Hematopoietic multipotent progenitor cell treated with erythropoietin and hydrocortisone succinate and interleukin-3 and kit ligand, for 15 days (in vitro differentiated cells): ENCODE data around the gene C6orf47.
"Not testable (repeated sequence)": the region's sequence is repeated elsewhere in the genome, so short reads cannot be mapped to it uniquely, and the experiment has no call there.

Source experiments
- DNase-seq: peaks from one replicate; pipeline ENCODE4 v3.0.0-alpha.2; 2015; ENCODE audit warnings: low spot score

C6orf47 gene, protein sequence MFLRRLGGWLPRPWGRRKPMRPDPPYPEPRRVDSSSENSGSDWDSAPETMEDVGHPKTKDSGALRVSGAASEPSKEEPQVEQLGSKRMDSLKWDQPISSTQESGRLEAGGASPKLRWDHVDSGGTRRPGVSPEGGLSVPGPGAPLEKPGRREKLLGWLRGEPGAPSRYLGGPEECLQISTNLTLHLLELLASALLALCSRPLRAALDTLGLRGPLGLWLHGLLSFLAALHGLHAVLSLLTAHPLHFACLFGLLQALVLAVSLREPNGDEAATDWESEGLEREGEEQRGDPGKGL

DNA sequence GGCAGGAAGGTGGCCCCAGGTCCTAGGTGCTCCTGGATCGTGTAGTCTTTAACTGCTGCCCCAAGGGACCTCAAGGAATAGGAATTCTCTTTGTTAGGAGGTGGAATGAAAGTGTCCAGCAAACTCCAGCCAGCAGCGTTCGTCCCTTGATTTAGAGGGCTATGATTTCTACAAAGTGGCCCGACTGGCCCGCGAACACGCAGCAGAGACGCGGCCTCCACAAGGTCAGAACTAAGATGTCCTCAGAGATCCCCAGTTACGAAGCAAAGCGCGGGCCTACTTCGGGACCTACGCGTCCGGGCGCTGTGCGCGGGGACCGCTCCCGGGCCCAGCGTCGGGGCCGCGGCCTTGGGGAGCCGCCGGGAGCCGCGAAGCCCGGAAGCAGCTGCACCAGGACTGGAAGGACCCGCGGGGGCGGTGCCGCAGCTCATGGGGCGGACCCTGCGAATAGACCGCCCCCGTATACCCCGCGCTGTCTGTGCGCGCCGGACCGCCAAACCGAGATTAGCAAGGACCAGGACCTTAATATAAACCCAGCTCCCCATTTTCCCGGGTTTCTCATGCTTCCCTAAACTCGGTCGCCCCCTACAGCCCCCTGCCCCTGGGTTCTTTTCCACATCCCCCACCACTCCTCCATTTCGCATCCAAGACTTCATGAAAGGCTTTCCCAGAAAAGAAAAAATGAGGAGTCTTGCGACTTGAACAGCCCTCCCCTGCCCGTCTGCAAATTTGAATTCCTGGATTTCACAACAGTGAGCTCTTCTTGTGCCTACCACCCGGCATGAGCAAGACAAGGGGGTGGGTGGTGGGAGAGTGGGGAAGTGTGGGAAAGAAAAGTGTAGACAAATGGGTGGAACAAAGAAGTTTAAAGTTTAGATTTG lies at the start of gene C6orf47:
TSS of gene C6orf47 (minus strand) at position 398 of the 881 bp plus-strand sequence. CDS start 831 bp downstream, outside the sequence.
- peak; percentile 80 for DNase-seq

DNA sequence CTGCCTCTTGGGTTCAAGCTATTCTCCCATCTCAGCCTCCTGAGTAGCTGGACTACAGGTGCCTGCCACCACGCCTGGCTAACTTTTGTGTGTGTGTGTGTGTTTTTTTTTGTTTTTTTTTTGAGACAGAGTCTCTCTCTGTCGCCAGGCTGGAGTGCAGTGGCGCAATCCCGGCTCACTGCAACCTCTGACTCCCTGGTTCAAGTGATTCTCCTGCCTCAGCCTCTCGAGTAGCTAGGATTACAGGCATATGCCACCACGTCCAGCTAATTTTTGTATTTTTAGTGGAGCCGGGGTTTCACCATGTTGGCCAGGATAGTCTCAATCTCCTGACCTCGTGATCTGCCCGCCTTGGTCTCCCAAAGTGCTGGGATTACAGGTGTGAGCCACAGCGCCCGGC lies 48.6 kb upstream of the C6orf47 start:
- DNase-seq = not testable (repeated sequence)

DNA sequence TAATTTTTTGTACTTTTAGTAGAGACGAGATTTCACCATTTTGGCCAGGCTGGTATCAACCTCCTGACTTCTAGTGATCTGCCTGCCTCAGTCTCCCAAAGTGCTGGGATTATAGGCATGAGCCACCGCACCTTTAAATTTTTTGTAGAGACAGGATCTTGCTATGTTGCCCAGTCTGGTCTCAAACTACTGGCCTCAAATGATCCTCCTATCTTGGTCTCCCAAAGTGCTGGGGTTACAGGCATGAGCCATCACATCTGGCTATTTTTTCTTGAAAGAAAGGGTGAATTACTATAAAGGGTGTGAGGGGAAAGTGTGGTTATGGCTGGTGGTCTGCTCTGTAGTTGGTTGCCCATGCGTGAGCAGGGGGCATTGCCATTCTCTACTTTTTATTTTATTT lies 47.6 kb upstream of the C6orf47 start:
- no peak for DNase-seq

DNA sequence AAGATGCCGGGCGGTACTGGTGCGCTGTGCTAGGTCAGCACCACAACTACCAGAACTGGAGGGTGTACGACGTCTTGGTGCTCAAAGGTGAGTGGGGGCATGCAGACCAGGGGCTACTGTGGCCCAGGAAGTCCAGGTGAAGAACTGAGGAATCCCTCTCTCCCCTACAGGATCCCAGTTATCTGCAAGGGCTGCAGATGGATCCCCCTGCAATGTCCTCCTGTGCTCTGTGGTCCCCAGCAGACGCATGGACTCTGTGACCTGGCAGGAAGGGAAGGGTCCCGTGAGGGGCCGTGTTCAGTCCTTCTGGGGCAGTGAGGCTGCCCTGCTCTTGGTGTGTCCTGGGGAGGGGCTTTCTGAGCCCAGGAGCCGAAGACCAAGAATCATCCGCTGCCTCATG lies 47.1 kb upstream of the C6orf47 start:
- no peak for DNase-seq

DNA sequence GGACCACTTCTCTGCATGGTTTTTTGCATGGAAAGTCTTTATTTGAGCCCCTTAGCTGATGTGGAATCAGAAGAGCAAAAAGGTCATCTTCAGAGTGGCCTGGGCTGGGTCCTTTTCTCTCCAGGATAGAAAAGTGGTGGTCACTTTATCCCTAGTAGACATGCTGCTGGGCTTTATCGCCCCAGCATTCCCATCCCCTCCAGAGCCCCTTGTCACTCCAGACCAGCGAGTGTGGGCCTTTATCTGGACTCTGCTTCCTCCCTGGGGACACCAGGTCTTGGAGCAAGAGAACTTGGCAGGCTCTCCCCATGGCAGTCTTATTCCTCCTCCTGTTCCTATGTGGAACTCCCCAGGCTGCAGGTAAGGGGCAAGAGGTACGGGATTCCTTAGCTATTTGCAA lies 46.0 kb upstream of the C6orf47 start, which contains the start of gene LY6G6F:
TSS of gene LY6G6F (plus strand) at position 268 of the 400 bp plus-strand sequence. CDS start at position 309, 41 bp downstream.
- DNase-seq = no peak

DNA sequence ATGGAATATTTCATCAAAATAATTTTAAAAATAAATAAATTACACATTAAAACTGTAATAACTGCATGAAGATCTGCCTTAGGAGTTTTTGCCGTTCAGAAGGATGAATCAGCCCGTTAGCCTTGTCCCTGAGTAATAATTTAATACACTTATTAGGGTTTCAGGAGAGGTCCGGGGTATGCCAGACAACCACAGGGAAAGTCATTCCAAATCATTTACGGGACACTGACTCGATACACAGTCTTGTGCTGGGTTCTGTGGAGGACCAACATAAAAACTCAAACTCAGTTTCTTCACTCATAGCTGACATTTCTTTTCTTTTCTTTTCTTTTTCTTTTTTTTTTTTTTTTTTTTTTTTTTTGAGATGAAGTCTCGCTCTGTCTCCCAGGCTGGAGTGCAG lies 45.4 kb upstream of the C6orf47 start:
- no peak for DNase-seq

DNA sequence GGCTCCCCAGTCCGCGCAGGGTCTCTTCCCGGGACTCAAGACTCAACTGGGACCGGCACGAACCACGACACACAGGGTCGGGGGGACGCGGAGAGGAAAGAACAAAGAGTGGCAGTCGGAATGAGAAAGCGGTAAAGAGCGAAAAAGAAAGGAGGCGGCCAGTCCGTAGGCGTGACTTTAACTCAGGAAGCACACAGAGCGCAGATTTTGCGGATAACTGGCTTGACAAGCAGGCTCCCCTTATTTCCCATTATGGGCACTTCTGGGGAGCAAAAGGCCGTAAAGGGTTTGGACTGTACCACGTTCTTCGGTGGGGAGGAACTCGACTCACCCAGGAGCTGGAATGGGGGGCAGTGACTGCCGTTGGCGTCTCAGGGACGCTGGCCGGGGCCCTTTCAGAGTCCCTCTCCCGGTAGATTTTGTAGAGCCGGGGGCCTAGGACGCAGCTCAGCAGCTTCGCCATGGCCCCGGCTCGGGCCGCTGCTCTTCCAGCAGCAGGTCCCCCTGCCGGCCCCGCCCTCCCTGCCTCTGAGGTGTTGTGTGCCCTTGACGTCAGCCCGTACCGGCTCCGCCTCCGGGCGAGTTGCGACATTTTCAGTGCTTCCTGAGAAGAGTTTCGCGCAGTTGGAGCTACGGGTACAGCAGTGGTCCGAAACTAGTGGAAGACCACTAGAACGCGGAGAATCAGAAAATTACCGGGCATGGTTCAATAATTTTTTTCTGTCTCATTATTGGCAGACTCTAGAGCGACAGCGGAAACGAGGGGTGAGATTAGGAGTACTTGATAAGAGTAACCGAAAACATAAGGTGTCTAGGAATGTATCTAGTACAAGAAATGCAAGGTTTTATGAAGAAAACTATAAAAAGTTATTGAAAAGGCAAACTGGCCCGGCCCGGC lies 42.5 kb upstream of the C6orf47 start, which contains the start of gene ABHD16A:
TSS of gene ABHD16A (minus strand) at position 506 of the 898 bp plus-strand sequence. CDS start at position 463, 43 bp downstream.
- peak; percentile 98 for DNase-seq

DNA sequence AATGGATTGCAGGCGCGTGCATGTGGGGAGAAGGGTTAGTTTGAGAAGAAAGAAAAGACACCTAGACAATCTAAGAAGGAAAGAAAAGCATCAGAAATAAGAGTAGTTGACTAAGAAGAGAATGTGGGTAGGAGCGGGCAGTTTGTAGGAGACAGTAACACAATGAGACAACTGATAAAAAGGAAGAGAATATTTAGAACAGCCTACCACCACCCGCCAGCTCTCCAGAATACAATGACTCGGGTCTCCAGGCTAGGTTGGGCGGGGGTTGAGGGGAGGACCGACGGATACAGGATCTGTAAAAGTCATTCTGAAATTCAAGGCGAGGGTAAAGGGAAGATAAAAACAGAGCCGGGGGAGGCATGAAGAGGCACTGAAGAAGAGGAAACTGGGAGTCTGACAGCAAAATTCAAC lies 41.8 kb upstream of the C6orf47 start:
- DNase-seq = no peak

DNA sequence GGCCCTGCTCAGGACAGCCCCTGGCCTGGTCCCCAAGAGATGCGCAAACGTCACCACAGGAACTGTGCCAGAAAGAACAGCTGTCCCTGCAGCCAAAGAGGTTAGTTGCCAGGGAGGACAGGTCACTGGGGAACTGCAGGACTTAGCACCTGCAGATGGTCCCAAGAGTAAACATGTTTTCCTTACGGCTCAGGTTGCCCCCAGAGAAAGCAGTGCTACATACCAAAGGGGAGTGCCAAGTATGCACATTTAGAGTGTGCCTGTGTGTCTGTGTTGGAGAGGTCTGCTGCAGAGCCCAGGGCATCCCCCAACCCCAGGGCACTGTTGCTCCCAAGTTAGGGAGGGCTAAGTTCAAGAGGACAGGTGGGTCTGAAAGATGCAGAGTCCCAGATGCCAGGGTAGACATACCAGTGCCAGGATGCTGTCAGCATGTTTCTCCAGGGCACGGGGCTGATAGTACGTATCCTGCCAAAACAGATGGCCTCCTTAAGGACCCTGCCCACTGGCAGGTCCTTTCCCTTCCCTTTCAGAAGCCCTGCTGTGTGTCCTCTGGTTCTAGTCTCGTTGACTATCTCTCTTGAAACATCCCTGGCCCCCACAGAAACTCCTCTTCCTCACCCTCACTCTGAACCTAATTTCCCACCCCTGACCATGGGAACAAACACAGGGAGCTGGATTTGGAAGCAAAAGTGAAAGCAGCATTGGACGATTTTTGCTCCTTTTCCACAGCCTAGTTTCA lies 41.3 kb upstream of the C6orf47 start:
- DNase-seq = peak; percentile 74

DNA sequence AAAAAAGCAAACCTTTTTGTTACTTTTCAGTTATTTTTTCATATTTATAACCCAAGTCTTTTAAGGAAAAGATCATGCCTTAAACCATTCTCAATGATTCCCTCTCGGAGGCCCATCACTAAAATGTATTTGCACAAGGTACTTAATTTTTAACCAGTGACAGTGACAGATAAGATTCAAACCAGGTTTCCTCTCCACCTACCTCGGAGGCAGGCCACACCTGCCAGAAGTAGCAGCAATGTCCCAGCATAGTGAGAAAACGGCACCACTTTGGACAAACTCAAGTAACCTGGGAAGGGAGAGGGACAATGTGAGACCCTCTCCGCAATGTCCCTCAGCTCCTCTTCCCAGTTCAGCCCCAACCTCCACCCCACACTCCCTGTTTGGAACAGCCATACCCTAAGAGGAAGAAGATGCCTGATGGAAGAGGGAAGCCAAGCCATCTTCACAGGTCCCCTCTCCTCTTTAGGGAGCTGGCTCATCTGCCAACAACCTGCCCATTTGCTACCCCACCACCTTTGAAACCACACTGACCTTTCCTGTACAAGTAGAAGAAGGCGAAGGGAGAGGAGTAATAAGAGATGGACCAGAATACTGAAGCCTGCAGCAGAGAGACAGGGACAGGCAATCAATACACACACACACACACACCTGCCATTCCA lies 40.3 kb upstream of the C6orf47 start:
- DNase-seq = no peak

DNA sequence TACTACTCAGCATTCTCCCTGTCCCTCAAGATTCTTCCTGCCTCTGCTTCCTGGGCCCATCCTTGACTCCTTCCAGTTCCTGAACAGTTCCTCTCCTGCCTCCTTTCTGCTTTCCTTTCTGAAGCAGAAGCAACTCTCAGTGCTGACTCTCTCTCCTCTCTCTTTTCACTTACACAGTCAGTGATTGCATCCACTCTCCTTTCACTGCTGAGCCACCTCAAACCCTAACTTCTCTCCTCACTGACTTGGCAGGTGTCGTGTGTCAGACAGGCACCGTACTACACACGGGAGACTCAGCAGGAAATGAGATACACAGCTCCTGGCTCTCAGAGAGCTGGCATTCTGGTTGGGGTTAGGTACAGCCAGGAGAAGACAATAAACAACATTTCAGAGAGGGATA lies 37.0 kb upstream of the C6orf47 start:
- no peak for DNase-seq

DNA sequence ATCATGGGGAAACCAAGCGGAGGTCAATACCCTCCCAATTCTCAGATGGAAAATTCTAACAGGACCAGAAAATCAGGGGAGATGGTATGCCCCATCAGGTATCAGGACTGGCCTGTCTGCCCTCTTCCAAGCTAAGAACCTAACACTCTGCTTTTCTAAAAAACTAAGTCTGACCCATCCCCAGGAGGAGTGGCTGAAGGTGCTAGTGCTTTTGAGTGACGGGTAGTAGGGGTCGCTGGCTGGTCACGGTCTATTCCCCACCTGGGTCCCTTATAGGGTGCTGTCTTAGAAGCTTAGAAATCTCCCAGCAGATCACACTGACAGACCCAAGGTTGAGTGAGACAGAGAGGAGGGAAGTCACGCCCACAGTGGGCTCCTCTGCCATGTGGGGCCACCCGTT lies 33.0 kb upstream of the C6orf47 start:
- DNase-seq = no peak

DNA sequence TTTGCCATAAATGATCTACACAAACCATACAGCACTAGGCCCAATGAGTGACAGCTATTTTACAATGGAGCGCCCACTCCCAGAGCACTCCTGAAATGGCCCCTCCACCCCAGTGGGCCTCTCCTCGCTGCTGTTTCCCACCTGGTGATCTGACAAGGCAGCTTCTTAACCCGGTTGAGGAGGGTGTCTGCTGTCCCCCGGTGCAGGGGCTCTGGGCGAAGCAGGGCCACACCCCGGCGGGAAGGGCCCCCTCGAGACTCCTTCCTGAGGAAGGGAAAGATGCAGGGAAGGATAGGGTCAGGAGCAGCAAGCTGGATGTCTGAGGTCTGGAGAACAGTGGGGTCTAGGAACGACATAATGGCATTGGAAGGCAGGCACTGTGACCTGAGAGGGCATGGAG lies 32.3 kb upstream of the C6orf47 start:
- DNase-seq = no peak

DNA sequence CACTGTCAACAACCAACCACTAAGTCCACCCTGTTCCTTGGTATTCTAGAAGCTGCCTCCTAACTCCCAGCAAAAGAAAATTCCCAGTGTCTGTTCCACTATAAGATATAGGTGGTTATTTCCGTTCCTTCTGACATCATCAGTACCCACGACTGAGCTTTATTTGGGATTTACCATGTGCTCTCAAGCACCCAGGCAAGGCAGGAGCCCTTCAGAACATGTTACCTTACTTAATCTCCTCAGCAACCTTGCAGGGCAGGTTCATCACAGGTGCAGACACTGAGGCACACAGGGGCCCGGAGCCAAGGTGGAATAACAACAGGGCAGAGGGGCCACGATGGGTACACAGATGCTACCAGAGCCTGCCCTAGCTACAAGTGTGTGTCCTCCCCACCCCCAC lies 31.8 kb upstream of the C6orf47 start:
- no peak for DNase-seq

DNA sequence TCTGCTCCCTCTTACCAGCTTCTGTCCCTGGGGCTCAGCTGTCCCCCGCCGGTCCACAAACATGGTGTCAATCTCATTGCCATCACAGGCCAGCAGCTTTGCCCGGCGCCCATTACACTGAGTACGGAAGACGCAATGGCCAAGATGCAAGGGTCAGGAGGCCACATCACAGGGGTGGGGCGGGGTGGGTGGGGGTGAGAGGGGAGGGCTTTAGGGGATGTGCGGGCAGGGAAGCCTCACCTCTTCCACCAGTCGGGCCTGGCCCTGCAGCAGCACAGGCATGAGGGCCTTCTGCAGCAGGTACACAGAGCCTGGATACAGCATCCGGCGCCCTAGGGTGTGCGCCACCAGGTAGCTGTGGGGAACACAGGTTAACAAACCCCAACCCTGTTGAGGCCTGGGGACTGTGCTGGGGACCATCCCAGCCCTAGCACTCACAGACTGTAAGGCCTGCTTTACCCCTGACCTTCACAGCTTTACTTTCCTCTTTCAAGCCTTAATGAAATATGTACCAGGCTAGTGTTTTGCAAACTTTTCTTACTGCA lies 31.1 kb upstream of the C6orf47 start:
- DNase-seq = no peak

DNA sequence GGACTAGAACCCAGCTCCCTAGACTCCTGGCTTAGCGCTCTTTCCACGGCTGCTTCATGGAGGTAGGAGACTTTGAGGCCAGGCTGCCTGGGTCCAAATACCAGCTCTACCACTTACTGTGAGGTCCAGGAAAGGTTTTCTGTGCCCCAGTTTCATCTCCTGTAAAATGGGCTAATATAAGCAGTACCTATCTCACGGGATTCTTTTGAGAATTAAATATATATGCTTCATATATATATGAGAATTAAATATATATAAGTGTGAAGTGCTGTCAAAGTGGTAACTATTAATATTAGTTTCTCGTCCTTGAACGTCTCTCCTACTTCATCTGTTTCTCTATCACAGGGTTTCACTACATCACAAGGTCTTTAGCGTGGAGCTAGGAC lies 30.5 kb upstream of the C6orf47 start:
- no peak for DNase-seq

DNA sequence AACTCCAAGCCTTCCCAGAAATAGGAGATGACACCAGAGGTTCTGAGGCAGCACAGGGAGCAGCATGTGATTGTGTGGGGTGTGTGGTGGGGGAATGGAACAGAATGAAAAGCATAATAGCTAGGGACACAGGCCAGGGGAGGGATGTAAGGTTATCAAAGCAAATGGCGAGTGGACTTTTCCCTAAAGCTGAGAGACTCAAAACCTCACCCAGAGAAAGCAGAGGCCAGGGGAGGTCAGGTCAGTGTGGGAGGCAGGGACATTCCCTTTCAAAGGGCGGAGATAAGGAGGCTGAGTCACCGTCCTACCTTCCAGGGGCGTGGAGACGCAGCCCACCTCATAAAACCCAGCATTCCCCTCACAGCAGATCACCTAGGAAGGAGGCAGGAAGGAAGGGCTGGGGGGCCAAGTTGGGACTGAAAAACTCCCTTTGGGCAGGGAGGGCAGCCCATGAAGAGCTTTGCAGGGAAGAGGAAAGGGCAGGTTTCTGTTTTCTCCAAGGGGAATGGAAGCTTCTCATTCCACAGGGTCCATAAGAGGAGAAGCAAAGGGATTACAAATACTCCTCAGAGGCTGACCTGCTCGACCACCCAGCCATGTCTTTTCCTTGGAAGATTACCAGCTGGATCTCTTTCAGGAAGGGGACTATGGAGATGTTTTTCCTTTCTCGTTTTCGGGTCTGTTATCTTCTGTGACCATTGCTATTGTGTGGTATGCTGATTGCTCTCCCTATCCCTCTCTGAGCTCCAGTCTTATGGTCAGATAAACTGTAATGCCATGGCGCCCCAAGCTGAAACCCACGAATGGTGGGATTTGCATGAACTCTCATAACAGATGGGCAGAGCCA lies 29.9 kb upstream of the C6orf47 start:
- DNase-seq = peak; percentile 31

DNA sequence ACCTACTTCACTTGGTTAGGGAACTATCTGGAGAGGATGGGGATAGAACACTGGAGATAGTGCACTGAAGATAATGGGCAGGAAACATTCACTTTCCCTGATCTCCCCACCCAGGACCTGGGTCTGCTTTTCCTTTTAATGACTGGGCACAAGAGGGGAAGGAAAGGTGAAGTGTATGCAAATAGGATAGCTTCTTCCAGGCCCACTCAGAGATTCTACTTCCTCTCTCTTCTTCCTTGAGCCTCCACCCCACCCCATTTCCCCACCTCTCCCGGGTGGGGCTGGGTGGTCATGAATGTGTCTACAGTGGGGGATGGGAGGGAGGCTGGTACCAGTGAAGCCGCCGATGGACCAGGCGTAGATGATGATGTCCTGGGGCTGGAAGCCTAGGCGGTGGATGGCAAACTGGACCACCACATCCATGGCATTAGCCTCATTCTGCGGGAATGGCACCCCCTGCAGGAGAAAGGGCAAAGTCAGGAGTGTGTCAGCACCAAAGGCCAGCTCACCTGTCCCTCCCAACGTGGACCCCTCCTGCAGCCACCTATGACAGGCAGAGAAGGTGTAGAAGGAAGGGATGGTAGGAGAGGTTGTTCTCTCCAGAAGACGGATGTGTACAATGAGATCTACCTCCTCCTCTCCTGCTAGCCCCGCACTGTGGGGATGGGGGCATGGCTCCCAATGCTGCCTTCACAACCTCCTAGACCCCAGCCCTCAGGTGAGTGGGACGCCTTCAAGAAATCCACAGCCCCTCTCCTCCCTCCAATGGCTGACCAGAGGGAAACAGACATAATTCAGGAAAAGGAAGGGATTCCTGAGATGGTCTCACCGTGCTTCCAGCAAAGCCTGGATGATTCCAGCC lies 28.9 kb upstream of the C6orf47 start:
- DNase-seq = no peak
